Stimulated activated CD4-positive, alpha-beta T cell treated with anti-CD3 and anti-CD28 coated beads, Interleukin-1b, Interleukin-23, amount 100 ng/mL, for 48 hours (primary cell): ENCODE results near the gene FRY.

ENCODE experiments used
- DNase-seq: peaks from one replicate; pipeline ENCODE4 v3.0.0-alpha.2; 2020

FRY gene

DNA sequence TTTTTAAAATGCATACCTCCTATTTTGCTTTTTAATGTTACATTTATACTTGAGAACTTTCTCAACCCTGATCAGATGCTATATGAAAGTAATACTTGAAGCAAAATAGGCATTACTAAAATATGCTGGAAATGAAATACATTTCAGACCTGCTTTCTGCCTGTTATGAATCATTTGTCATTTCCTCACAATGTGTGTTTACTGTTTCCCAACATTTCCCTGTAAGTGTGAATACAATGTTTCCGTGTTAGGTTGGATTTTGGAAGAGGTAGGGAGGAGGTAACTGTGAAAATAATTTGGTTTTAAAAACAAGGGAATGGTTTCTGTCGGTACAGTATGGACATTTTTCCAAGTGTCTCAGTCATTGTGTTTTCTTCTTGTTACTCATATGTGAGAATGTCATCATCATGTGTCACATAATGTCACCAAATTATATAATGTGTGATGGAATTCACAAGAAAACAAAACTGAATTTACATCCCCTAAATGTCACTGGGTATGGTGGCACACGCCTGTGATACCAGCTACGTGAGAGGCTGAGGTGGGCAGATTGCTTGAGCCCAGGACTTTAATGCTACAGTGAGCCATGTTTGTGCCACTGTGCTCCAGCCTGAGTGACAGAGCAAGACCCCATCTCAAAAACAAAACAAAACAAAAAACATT is 240.6 kb downstream of the FRY start:
- DNase-seq: no peak

DNA sequence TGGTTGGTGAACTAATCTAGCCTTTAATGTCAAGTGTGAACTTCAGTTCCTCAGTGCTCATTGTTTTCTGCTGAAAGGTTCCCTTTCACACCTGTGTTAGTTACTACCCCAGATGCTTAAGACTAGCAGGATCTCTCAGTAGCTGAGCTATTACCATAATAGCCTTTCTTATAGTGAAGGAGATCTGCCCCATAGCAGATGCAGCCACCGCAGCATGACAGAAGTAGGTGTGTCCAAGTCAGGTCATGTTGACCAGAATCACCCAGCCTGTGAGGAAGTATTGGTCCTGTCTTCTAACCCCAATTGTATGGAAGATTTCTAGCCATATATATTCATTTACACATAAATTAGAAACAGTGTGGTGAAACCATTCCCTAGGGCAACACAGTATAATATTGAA is 246.3 kb downstream of the FRY start:
- DNase-seq: no peak

DNA sequence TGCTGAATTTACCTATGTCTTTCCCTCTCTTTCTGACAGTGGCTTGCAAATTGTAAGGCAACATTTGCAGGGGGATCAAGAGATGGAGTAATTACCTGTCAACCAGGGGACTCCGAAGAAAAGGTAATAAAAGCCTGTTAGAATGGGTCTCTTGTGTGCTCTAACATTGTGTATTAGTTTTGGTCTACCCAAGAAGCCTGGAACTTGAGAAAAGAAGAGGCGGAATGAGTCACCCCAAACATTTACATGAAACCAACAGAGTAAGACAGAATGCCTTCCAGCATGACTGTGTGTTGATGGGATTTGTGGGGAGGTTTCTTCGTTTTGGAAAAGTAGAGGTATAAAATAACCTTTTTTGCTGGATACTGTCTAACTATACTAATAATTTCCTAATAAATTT is 246.9 kb downstream of the FRY start:
- DNase-seq: no peak

DNA sequence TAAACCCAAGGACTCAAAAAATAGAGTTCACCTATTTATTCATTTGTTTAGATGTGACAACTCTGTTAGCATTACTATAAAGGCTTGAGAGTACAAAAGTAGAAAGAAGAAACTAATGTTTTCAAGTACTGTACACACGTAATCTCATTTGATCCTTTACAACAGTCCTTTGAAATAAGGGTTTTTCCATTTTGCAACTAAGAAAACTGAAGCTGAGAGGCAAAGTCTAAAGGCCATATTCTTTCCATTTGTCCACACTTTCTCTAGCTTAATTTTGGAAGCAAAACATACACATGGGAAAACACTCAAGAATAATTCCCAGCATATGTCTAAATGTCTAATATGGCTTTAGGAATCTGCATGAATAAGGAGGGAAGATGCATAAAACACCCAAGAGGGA is 249.5 kb downstream of the FRY start:
- no peak for DNase-seq

DNA sequence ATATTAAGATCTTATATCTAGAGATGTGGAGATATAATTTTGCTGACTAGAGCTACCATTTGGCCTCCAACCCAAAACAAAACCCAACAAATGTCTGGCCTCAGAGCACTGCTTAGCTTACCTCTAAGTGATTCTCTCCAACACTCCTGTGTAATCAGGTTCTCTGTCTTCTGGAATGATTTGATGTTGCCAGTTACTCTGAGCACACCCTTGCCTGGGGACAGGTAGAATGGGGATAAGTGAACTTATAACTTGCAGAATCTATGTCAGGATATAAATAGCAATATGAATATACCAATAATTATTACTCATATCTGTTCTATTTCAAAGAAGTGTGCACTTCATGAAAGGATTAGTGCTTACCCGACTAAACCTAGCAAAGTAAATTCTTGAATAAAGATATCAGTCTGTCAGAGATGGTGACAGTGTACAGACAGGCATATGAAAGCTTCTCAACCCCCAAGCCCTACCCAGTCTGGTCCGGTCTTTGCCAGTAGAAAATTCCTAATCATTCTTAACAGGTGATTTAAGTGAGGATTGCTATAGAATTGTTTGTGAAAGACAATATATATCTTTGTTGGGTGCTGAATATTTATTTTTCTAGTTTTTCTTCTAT is 250.6 kb downstream of the FRY start:
- no peak for DNase-seq

DNA sequence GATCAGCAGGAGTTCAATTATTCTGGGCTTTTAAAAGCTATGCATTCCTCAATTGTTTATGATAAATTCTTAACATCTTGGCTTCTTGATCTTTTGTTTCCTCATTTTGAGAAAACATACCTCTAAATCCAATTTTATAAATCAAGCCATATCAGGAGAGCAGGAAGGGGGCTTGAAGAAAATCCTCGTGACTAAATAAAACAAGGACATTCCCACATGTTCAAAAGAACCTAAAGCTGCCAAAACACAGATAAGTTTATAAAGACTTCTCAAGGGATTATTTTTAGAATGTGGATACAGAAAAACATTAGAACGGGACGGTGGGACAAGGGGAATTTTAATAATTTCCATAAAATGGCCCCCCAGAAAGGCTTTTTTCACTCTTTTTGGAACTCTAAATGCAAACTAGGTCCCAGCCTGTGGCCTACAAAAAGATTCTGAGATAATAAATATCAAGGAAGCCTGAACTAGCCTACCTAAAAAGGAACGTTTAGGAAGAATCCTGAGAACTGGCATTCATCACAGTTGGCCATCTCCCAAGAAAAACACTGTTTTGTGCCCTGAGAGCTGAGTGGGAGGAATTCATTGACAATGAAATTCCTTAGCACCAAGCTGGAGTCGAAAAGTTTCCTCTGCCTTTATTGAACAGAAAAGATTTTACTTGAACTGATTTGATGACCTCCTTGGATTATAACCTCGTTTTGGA is 253.5 kb downstream of the FRY start:
- no peak for DNase-seq

DNA sequence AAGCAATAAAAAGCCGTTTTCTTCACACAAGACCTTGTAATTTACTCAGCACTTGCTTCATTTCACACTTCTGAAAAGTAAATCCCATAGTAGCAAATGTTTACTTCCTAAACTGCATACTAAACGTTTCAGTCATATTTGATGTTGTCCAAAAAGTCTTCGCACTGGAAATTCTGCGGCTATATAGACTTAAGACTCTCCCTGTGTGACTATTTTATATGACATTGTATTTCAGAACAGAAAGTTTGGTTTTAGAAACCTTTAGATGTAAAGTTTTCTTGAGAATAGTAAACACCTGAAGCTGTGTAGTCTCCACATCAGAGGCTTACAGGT is 254.0 kb downstream of the FRY start:
- DNase-seq: no peak

DNA sequence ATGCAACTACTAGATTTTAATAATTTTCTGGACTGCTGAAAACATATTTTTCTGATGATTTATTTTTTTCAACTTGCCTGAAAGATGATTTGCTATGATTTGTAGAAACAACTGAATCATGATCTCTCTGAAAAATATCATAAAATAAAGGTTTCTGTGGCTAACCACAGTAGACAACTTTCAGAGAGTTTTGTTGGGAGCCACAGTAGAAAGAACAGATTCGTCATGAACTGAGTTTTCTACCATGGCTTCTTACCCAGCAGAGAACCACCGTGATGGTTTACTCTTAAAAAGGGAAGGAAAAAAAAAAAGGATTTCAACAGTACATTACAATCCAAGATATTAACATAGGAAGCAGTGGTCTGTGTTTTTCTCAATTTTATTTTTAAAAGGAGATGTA is 265.6 kb downstream of the FRY start:
- no peak for DNase-seq

DNA sequence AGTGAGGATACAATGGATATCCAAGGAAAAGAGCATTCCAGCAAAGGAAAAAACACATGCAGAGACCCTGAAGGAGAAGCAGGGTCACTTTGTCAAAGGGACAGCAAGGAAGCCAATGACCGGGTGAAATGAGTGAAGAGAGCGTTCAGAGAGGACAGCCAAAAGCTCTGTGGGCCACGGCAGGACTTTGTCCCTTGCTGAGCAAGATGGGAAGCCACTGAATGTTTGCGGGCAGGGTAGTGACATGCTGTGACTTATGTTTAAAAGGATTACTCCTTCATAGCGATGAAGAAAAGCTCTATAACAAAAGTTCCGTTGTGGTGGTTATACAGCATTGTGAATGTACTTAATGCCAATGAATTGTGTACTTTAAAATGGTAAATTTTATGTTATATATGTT is 267.1 kb downstream of the FRY start:
- no peak for DNase-seq

DNA sequence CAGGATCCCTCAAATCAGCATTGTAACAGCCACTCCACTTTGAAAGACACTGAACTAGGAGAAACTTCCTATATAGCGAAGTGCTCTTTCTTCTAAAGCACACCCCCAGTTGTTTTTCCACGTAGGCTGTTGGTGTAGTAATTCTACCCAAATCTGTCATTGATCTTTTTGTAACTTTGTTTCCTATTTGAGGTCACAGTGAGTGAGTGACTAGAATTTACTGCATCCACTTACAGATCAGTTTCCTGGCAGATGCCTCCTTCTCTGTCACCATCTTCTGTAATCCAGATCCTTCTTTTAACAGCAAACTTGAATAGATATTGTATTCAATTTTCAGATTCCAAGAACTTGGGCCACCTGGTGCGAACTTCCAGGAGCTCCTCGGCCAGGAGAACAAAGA is 268.3 kb downstream of the FRY start:
- DNase-seq: no peak

DNA sequence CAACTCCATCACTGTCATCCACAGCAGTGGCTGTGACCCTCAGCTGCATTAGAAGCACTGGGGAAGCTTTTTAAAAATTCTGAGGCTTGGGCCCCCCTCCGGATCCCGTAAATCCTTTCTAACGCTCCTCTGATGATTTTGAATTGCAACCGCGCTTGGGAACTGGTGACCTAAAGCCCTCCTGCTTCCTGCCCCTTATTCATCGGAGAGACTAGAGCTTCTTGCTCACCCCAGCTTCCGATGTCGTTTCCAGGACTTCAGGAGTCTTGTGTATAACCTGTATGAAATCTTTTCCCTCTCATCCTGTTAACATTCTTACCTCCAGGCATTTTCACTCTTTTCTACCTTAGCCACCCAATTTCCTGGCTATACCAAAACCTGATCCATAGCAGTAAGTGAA is 268.8 kb downstream of the FRY start:
- DNase-seq: no peak

DNA sequence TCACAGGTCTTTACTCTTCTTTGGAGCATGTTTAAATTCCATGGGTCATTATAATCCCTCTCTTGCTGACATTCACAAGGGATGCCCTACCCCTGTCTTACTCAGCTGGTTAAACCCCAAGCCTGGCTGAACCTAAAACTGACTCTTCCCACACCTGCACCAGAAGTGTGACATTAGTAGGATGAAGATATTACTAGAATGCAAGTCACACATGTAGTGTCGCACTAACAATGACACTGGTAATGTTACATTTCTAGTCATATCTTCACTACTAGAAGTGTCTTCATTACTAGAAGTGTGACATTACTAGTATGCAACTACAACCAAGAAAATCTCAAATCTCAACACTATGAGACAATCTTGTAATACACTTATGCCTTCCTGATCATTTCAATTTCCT is 269.3 kb downstream of the FRY start:
- peak; percentile 28 for DNase-seq

DNA sequence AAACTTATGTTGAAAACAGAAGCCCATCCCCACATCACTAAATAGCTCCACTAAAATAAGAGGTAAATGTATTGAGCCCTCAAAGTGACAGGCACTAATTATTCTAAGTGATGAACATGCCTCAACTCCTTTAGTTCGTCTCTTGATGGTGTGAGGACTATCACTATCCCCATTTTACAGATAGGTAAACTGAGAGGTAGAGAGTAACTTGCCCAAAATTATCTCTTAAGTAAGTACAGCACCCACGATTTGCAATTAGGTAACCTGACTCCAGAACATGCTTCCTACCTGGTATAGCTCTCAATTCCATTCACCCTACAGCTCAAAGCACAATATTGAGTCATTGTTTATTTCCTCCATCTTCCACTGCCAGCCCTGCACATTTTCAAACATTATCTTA is 270.9 kb downstream of the FRY start:
- no peak for DNase-seq

DNA sequence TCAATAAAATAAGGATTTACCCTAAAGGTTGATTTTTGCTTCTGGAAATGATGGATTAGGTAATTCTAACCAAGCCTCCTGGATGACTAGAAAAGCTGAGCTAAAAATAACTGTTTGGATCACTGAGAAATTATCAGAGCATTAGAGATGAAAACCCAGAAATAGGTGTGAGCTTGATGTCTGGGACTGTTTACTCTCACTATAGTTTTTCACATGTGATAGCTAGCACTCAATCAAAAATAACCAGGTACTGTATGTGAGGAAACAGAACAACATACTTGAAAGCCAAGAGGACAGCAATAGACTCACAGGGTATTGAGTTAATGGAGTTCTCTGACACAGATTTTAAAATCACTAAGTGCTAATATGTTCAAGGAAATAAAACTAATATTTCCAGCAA is 274.1 kb downstream of the FRY start:
- DNase-seq: no peak

DNA sequence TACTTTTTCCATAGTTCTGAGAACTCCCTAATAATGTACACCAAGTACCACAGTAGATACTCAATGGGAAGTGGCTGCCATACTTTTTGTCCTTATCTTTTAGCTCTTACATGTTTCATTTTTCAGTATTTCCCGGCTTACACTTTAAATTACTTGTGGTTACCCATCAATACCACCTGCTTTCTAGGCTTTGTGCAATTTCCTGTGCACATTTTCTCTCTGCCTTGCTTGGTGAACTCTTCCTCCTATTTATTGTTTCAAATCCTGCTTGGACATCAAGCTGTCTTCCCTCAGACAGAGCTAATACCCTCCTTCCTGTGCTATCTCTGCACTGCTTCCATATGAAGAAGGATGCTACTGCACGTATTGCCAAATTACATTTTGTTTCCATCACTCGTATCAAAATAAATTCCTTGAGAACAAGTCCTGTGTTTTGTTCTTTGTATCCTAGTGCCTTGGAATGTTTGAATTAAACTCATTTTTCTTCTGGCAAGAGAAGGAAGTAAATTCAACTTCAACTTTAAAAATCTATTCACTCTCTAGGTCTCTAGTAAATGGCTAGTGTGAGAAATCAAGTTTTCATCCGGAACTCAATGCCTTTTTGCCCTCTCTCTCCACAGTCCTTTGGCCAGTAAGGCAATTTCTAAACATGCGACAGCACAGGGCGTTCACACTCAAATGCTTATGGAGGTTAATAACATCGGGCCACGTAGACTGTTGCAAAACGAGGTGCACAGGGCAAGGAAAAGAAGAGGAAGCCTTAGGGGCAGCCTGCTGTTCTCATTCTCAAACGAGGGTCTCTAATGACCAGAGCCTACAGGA is 277.9 kb downstream of the FRY start:
- DNase-seq: no peak

DNA sequence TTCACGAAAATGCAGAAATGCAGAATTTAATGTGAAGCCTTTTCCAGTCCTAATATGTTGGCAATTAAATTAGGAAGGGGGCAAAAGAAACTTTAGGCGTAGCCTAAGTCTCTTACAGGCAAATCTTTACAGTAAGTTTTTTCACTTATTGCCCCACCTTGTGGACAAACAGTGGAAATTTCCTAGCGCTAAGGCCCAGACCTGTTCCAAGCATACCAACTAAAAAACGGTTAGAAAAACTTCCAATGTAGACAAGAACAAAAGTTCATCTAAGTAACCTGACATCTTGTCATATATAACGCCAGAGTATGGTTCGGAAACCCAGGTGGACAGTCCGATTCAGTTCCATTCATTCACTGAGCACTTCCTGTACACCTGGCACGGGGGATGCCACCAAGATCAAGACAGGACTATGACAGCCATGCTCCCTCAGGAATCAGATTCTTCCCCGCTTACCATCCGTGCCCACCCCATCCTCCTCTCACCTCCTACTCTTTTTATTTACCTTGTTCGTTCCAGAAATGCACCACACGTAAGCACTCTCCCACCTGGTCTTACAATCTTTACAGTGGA is 278.6 kb downstream of the FRY start:
- DNase-seq: no peak

DNA sequence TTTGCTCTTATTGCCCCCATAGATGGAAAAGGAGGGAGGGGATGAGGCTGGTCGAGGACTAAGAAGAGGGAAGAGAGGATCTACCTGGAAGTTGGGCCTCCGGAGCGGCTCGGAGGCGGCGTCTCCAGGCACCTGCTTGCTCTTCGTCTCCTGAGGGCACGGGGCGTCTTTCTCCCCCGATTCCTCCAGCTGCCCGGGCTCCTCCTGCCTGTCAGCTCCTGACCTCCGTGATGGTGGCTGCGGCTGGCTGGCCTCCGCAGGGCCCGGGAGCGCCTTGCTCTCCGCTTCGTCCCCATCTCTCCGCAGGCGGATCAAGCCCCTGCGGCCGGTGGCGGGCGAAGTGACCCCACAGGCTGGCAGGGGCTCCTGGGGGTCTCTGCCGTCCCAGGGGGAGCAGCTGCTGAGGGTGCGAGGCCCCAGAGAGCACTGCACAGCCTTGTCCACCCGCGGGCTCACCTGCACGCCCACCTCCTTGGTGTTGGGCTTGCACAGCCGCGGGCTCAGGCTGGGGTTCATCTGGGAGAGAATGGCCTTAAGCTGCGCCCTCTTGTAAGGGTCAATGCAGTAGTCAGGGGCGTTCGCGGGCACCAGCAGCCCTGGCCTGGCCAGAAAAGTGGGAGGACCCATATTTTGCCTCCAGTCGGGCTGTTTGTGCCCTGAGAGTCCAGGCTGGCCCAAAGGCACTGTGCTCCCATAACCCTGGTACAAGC is 279.8 kb downstream of the FRY start:
- DNase-seq: no peak

DNA sequence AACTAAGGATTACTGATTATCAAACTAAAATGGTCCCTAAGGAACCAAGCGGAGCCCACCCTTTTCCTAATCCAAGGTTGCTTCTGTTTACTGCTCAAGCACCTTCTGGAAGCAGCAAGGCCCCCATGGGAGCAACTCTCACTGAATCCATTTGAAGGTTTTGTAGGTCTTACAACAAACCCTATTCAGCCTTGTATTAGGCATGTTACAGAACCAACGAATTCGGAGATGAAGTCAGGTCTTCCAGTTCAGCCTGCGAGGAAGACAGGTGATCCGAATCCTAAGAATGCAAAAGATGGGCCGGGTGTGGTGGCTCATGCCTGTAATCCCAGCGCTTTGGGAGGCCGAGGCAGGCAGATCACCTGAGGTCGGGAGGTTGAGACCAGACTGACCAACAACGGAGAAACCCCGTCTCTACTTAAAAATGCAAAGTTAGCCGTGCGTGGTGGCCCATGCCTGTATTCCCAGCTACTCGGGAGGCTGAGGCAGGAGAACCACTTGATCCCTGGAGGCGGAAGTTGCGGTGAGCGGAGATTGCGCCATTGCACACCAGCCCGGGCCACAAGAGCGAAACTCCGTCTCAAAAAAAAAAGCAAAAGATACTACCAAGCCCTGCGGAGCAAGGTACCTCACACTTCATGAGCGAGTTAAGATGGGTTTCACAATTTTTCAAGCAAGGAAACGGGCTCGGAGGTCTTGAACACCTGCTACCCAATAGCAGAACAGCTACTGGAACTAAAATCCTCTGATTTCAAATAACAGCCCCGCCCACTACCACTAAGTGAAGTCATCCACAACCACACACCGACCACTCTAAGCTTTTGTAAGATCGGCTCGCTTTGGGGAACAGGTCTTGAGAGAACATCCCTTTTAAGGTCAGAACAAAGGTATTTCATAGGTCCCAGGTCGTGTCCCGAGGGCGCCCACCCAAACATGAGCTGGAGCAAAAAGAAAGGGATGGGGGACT is 283.0 kb downstream of the FRY start:
- DNase-seq: peak; percentile 60

DNA sequence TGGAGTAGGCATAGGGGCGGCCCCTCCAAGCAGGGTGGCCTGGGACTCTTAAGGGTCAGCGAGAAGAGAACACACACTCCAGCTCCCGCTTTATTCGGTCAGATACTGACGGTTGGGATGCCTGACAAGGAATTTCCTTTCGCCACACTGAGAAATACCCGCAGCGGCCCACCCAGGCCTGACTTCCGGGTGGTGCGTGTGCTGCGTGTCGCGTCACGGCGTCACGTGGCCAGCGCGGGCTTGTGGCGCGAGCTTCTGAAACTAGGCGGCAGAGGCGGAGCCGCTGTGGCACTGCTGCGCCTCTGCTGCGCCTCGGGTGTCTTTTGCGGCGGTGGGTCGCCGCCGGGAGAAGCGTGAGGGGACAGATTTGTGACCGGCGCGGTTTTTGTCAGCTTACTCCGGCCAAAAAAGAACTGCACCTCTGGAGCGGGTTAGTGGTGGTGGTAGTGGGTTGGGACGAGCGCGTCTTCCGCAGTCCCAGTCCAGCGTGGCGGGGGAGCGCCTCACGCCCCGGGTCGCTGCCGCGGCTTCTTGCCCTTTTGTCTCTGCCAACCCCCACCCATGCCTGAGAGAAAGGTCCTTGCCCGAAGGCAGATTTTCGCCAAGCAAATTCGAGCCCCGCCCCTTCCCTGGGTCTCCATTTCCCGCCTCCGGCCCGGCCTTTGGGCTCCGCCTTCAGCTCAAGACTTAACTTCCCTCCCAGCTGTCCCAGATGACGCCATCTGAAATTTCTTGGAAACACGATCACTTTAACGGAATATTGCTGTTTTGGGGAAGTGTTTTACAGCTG is 283.9 kb downstream of the FRY start, which contains the start of the genes BRCA2 and ZAR1L:
Gene BRCA2 (plus strand): TSS at position 271 of the 790 bp plus-strand sequence. CDS start 953 bp downstream, outside the sequence.
Gene ZAR1L (minus strand): TSS at position 126 of the 790 bp plus-strand sequence. CDS start 3,438 bp downstream, outside the sequence.
- DNase-seq: peak; percentile 88

DNA sequence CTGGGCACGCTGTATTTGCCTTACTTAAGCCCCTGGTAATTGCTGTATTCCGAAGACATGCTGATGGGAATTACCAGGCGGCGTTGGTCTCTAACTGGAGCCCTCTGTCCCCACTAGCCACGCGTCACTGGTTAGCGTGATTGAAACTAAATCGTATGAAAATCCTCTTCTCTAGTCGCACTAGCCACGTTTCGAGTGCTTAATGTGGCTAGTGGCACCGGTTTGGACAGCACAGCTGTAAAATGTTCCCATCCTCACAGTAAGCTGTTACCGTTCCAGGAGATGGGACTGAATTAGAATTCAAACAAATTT is 284.4 kb downstream of the FRY start:
- DNase-seq: no peak

DNA sequence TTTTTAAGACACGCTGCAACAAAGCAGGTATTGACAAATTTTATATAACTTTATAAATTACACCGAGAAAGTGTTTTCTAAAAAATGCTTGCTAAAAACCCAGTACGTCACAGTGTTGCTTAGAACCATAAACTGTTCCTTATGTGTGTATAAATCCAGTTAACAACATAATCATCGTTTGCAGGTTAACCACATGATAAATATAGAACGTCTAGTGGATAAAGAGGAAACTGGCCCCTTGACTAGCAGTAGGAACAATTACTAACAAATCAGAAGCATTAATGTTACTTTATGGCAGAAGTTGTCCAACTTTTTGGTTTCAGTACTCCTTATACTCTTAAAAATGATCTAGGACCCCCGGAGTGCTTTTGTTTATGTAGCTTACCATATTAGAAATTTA is 284.9 kb downstream of the FRY start:
- no peak for DNase-seq
